Colonic mucosa (tissue), 4 donors: Measurements from ENCODE around the gene DNAH10. TPM values are rescaled to one million over a fixed set of nuclear protein-coding genes. Genes with fewer than 3 reads are reported as not detected.

ENCODE experiments used
- DNase-seq: peaks from one replicate; pipeline ENCODE4 v3.0.0-alpha.2; 2020
- H3K27ac ChIP-seq: fragments of 200-600 bp; one replicate; pipeline ENCODE4 v1.8.0; 2021
- H3K27me3 ChIP-seq: fragments of 200-600 bp; one replicate; pipeline ENCODE4 v1.8.0; 2021
- H3K36me3 ChIP-seq: fragments of 200-600 bp; one replicate; pipeline ENCODE4 v1.8.0; 2021
- H3K4me1 ChIP-seq: fragments of 200-600 bp; one replicate; pipeline ENCODE4 v1.8.0; 2021; ENCODE audit warnings: mild to moderate bottlenecking
- H3K4me3 ChIP-seq: fragments of 200-600 bp; one replicate; pipeline ENCODE4 v1.8.0; 2021
- H3K9ac ChIP-seq, 2 donors: one replicate each; pipeline ENCODE4 v1.7.0; 2013; ENCODE audit warnings: control low read depth in 2 of 2, low read depth in 2 of 2, low read length in 2 of 2
- H3K9me3 ChIP-seq: fragments of 200-600 bp; one replicate; pipeline ENCODE4 v1.8.0; 2021
- CTCF ChIP-seq: fragments of 200-600 bp; IDR thresholded peaks from one replicate; pipeline ENCODE4 v1.8.0; 2022; ENCODE audit warnings: antibody characterized with exemption, mild to moderate bottlenecking
- intact Hi-C: fragments of 100-400 bp; cut with DNase I; formaldehyde crosslinking; loops from one replicate; pipeline ENCODE4 v1.14.1; 2022
- total RNA-seq, 2 donors: library from RNA; stranded (reverse); fragmentation: NEBNext Ultra II Directional in 1 of 2; extraction: Animal tissue kit (Norgen Biotek cat#: 25700) in 1 of 2; gene quantifications; one replicate each; pipeline ENCODE4 v1.2.1, GENCODE V29; 2021
- donor health status: healthy.
- donor health status: DM: no; HTN: no; CAD: no.
- donor health status: DM: no; HTN: no; CAD: no.

The DNAH10 gene
- total RNA-seq, 2 donors from 2014 or later: 0.32 to 0.35 TPM

DNA sequence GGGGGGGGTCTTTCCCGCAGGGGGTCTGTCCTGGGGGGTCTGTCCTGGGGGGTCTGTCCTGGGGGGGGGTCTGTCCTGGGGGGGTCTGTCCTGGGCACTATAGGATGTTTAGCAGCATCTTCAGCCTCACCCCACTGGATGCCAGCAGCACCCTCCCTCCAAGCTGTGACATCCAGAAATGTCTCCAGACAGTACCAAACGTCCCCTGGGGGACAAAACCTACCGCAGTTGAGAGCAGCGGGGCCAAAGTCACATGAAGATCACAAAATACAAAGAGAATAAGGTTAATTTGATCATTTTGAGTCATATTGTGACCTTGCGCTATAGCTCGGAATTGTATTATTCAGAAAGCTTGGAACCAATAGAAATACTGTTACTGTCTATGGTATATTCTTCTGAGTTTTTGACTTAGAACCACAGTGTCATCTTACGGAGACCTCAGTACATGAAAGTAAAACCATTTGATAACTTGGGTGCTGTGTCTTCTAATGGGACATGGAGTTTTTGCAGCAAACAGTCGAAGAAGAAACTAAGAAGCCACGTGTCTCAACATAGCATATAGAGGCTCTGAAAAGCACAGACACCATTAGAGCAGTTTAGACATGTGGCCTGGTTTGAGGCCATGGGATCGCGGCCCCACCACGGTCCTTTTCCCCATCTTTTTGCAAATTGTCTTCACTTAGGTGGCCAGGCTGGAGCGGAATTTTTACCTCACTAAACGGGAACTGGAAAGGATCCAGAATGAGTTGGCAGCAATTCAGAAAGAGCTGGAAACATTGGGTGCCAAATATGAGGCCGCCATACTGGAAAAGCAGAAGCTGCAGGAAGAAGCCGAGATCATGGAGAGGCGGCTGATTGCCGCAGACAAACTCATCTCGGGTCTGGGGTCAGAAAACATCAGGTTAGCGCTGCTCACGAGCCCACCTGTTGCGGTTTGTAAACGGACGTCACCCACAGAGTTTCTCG lies 150.6 kb downstream of the DNAH10 start:
- DNase-seq: no peak
- Histone ChIP-seq H3K4me1 (no peaks in the 10 kb centered on the region), H3K9ac (no peak overlapping the region), H3K9me3 (no peaks in the 10 kb centered on the region), H3K27me3 (no peaks in the 10 kb centered on the region), H3K36me3 (no peaks in the 10 kb centered on the region), H3K4me3 (no peak overlapping the region), H3K27ac (no peak overlapping the region)
- intact Hi-C loops: no loop called here
- TF ChIP-seq CTCF: no peak

DNA sequence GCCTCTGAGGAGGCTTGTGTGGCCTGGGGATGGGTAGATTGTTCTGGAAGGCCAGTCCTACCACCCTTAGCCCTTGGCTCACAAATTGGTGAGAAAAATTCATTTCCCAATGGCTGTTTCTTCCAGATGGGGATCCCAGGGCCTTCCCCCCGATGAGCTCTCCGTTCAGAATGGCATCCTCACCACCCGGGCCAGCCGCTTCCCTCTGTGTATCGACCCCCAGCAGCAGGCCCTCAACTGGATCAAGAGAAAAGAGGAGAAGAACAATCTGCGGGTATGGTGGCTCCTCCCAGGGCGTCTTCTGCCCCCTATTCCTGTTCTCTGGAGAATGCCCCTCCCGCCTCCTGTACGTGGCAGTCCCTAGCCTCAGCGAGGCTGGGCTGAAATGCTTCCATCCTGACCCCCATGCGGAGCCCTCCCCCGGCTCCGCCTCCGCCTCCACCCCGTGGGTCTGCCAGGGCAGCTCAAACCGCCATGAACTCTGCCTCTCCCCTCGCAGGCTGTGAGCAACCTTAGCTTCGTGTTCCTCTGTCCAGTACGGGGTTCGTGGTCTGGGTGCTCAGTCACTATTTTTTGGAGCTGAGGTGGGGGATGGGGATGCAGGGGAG lies 152.7 kb downstream of the DNAH10 start:
- DNase-seq: no peak
- TF ChIP-seq CTCF: no peak
- Histone ChIP-seq H3K4me3 (no peak overlapping the region), H3K27me3 (no peaks in the 10 kb centered on the region), H3K9me3 (no peaks in the 10 kb centered on the region), H3K4me1 (no peaks in the 10 kb centered on the region), H3K27ac (no peak overlapping the region), H3K36me3 (no peaks in the 10 kb centered on the region), H3K9ac (no peak overlapping the region)
- intact Hi-C loops: no loop called here

- intact Hi-C loops: no loop called here
- no peak for TF ChIP-seq CTCF
- Histone ChIP-seq H3K27me3 (no peaks in the 10 kb centered on the region), H3K9me3 (no peaks in the 10 kb centered on the region), H3K36me3 (no peaks in the 10 kb centered on the region), H3K4me3 (no peak overlapping the region), H3K9ac (no peak overlapping the region), H3K4me1 (no peaks in the 10 kb centered on the region), H3K27ac (no peak overlapping the region)
- no peak for DNase-seq
Observed at GRCh38 chr12:123916729-123917128, 154.6 kb downstream of the DNAH10 start.

GRCh38 chr12:123917337-123917850 lies 155.3 kb downstream of the DNAH10 start:
- Histone ChIP-seq H3K36me3 (no peaks in the 10 kb centered on the region), H3K27me3 (no peaks in the 10 kb centered on the region), H3K4me3 (no peak overlapping the region), H3K9me3 (no peaks in the 10 kb centered on the region), H3K9ac (no peak overlapping the region), H3K27ac (no peak overlapping the region), H3K4me1 (no peaks in the 10 kb centered on the region)
- intact Hi-C loops: no loop called here
- DNase-seq: no peak
- no peak for TF ChIP-seq CTCF

DNA sequence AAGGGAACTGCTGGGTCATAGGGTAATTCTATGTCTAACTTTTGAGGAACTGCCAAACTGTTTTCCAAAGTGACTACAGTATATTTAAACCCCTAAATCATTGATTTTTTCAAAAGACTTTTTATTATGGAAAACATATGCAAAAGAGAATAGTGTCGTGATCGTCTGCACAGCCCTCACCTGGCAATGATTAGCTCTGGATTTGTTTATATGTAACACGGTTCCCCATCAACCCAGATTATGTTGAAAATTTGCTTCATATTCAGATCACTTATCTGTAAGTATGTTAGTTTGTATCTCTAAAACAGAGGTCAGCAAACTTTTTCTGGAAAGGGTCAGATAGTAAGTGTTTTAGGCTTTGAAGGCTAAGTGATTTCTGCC lies 157.9 kb downstream of the DNAH10 start:
- TF ChIP-seq CTCF: no peak
- no peak overlapping the region for H3K4me3 ChIP-seq
- H3K27ac ChIP-seq: no peak overlapping the region
- H3K4me1 ChIP-seq: no peaks in the 10 kb centered on the region
- H3K9me3 ChIP-seq: no peaks in the 10 kb centered on the region
- H3K36me3 ChIP-seq: no peaks in the 10 kb centered on the region
- no peaks in the 10 kb centered on the region for H3K27me3 ChIP-seq
- no peak for DNase-seq
- H3K9ac ChIP-seq: no peak overlapping the region
- intact Hi-C loops: no loop called here
